Measurements from ENCODE around the gene C5orf63. TPM values are rescaled to one million over a fixed set of nuclear protein-coding genes. Genes with fewer than 3 reads are reported as not detected.
A peak's percentile ranks its signal among the peaks of the same experiment; 100 is the strongest.

C5orf63 gene
- total and polyA plus RNA-seq, 2 donors (not counting 1 experiment from before 2014, with no cell fraction given), result 10.3 to 20.0 TPM

GRCh38 chr5:127031147-127031862 lies 42.0 kb downstream of the C5orf63 start:
- intact Hi-C loops (cut with micrococcal nuclease), result loop anchor here (2.0 kb wide), 2 partner anchors 163 to 187 kb away; no protein-coding TSS in a partner anchor

More at GRCh38 chr5:127031147-127031862, 42.0 kb downstream of the C5orf63 start:
- Histone ChIP-seq H2AFZ (ENCODE audit: insufficient read depth, low read depth, low read length, poor library complexity, severe bottlenecking) (peak overlapping the region; percentile 82), H3K9ac (ENCODE audit: low read length) (peak overlapping the region; percentile 93), H3K4me3 (ENCODE audit: control extremely low read depth in 1 of 5, extremely low read depth in 1 of 5, insufficient read depth in 1 of 5, low read depth in 2 of 5, low read length in 4 of 5) (peak overlapping the region; percentile 1 to 96 (median 88)), H3K4me1 (ENCODE audit: control insufficient read depth in 2 of 2, insufficient read depth in 2 of 2, low read length in 2 of 2) (peaks cover 25 to 31% of the 10 kb centered on the region in 2 donors), H3K27ac (ENCODE audit: low read length in 2 of 2) (peak overlapping the region; percentile 65 to 89), H4K20me1 (ENCODE audit: control insufficient read depth, insufficient read depth, low read length, poor library complexity, severe bottlenecking) (peaks cover 9% of the 10 kb centered on the region), H3K27me3 (replicated peaks in 1 of 4; ENCODE audit: control extremely low read depth in 1 of 4, control insufficient read depth in 3 of 4, insufficient read depth in 4 of 4, low read length in 3 of 4) (no peaks in the 10 kb centered on the region), H3K4me2 (replicated peaks; ENCODE audit: low read depth, low read length, poor library complexity, severe bottlenecking) (peak overlapping the region; percentile 95), H3K9me3 (ENCODE audit: control extremely low read depth in 1 of 3, control insufficient read depth in 2 of 3, insufficient read depth in 1 of 3, low read length in 2 of 3) (no peaks in the 10 kb centered on the region), H3K36me3 (replicated peaks in 1 of 2; ENCODE audit: control extremely low read depth in 1 of 2, control insufficient read depth in 1 of 2, extremely low read depth in 1 of 2, insufficient read depth in 2 of 2, low read length in 1 of 2) (no peaks in the 10 kb centered on the region), H3K79me2 (ENCODE audit: control insufficient read depth, insufficient read depth, low read length) (peaks cover 53% of the 10 kb centered on the region)
- WGBS (ENCODE audit: insufficient coverage), result 18% methylated on average over 44 of the region's 45 CpGs
- Mint-ChIP-seq H3K9me3 (ENCODE audit: insufficient read depth) (no peaks in the 10 kb centered on the region), H3K4me1 (peaks cover 39% of the 10 kb centered on the region), H3K27me3 (no peaks in the 10 kb centered on the region), H3K27ac (peak overlapping the region; percentile 96), H3K4me3 (peak overlapping the region; percentile 97)
- ChIA-PET CTCF (interaction anchor here (0.7 to 1.9 kb wide), 10 partner anchors 10 to 194 kb away, joined by 3 to 10 read pairs (median 4); partner anchors contain the start of gene C5orf63), POLR2A (interaction anchor here (0.7 to 2.4 kb wide), 8 partner anchors 19 to 254 kb away, joined by 3 to 9 read pairs (median 5); partner anchors contain the start of genes C5orf63 and LMNB1)
- ATAC-seq (ENCODE audit: low read depth) (peak; percentile 12), DNase-seq (peak; percentile 47)
- TF ChIP-seq EZH2 (IDR thresholded peaks at IDR 0.05; ENCODE audit: borderline replicate concordance, insufficient read depth, low read depth, low read length, poor library complexity, severe bottlenecking), result no peak
- TF ChIP-seq CTCF (IDR thresholded peaks at IDR 0.05), result no peak
